Measurements from ENCODE around the gene PLA2G6. TPM values are rescaled to one million over a fixed set of nuclear protein-coding genes. Genes with fewer than 3 reads are reported as not detected.

The PLA2G6 gene
- total and polyA plus RNA-seq, 2 of the 4 experiments (the other 2 are of a cell fraction) = 6.1 to 10.3 TPM

- in situ Hi-C loops (cut with MboI; ENCODE audit: low sequenced_read_pairs) = no loop called here
Measured at GRCh38 chr22:38162881-38163843, 18.5 kb downstream of the PLA2G6 start.

More at GRCh38 chr22:38162881-38163843, 18.5 kb downstream of the PLA2G6 start:
- Histone ChIP-seq H4K91ac (ENCODE audit: insufficient read depth, low read depth, low read length) (no peak overlapping the region), H3K27ac (ENCODE audit: insufficient read depth, low read length) (no peak overlapping the region), H3K18ac (ENCODE audit: low read depth, low read length) (no peak overlapping the region), H3K56ac (ENCODE audit: extremely low read depth, insufficient read depth, low read length) (no peak overlapping the region), H4K5ac (ENCODE audit: low read depth, low read length) (no peak overlapping the region), H3K79me1 (ENCODE audit: low read depth in 1 of 2, low read length in 2 of 2) (no peaks in the 10 kb centered on the region), H2BK120ac (ENCODE audit: low read depth, low read length) (no peak overlapping the region), H3K4me2 (ENCODE audit: low read depth, low read length) (no peak overlapping the region), H4K8ac (ENCODE audit: low read depth in 2 of 2, low read length in 2 of 2) (no peak overlapping the region), H2AK5ac (ENCODE audit: low read depth, low read length) (no peak overlapping the region), H3K23ac (ENCODE audit: low read depth, low read length) (no peak overlapping the region), H2BK15ac (ENCODE audit: low read depth, low read length) (no peak overlapping the region), H3K4me3 (ENCODE audit: insufficient read depth, low read depth, low read length) (no peak overlapping the region), H3K4ac (ENCODE audit: low read depth, low read length) (no peak overlapping the region), H3K9ac (ENCODE audit: low read depth, low read length) (no peak overlapping the region), H2AK9ac (replicated peaks; ENCODE audit: low read depth, low read length, poor library complexity) (no peak overlapping the region), H3K36me3 (ENCODE audit: control insufficient read depth, insufficient read depth, low read length) (no peaks in the 10 kb centered on the region; the same call in 1 of the 2 replicates), H3K4me1 (ENCODE audit: control insufficient read depth, insufficient read depth, low read length) (peaks cover 4% of the 10 kb centered on the region; the same call in 1 of the 2 replicates), H3K9me3 (ENCODE audit: control insufficient read depth, insufficient read depth, low read length) (no peaks in the 10 kb centered on the region), H3K27me3 (ENCODE audit: control insufficient read depth, insufficient read depth, low read length) (no peaks in the 10 kb centered on the region), H3K9me1 (ENCODE audit: insufficient read depth, low read length) (peaks cover 4% of the 10 kb centered on the region; the same call in 1 of the 2 replicates), H2BK20ac (ENCODE audit: low read depth, low read length) (no peak overlapping the region), H2AFZ (replicated peaks; ENCODE audit: low read length, poor library complexity) (no peak overlapping the region), H4K20me1 (ENCODE audit: insufficient read depth, low read length) (no peaks in the 10 kb centered on the region), H3K14ac (replicated peaks; ENCODE audit: low read depth, low read length) (no peak overlapping the region), H2BK5ac (ENCODE audit: low read depth, low read length, poor library complexity, severe bottlenecking) (no peak overlapping the region)
- intact Hi-C loops (cut with micrococcal nuclease) (no loop called here), dilution Hi-C loops (cut with HindIII; ENCODE audit: low sequenced_read_pairs, unreplicated experiment) (no loop called here)
- BruUV-seq (replicated peaks) = no TSS peak
- DNase-seq = no peak
- 93% methylated on average over 4 of the region's 14 CpGs; no CpG with 5 or more reads in 1 of the 2 experiments for whole genome bisulfite sequencing, 2 experiments (ENCODE audit: extremely low coverage in 2 of 2, insufficient read length in 1 of 2)
- no peak for ATAC-seq (ENCODE audit: low read depth)
- ChIA-PET POLR2A (ENCODE audit: unreplicated experiment) (no interaction called here), CTCF (no interaction called here)
- TF ChIP-seq, protein P1, sequence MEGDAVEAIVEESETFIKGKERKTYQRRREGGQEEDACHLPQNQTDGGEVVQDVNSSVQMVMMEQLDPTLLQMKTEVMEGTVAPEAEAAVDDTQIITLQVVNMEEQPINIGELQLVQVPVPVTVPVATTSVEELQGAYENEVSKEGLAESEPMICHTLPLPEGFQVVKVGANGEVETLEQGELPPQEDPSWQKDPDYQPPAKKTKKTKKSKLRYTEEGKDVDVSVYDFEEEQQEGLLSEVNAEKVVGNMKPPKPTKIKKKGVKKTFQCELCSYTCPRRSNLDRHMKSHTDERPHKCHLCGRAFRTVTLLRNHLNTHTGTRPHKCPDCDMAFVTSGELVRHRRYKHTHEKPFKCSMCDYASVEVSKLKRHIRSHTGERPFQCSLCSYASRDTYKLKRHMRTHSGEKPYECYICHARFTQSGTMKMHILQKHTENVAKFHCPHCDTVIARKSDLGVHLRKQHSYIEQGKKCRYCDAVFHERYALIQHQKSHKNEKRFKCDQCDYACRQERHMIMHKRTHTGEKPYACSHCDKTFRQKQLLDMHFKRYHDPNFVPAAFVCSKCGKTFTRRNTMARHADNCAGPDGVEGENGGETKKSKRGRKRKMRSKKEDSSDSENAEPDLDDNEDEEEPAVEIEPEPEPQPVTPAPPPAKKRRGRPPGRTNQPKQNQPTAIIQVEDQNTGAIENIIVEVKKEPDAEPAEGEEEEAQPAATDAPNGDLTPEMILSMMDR (conservative IDR thresholded peaks at IDR 0.05; ENCODE audit: low read depth, low read length) = no peak
- no peak for TF ChIP-seq RFX5 (IDR thresholded peaks at IDR 0.05; ENCODE audit: low read depth, low read length)
- no peak for TF ChIP-seq RAD21 (IDR thresholded peaks at IDR 0.05; ENCODE audit: low read length)
- TF ChIP-seq, protein P2, sequence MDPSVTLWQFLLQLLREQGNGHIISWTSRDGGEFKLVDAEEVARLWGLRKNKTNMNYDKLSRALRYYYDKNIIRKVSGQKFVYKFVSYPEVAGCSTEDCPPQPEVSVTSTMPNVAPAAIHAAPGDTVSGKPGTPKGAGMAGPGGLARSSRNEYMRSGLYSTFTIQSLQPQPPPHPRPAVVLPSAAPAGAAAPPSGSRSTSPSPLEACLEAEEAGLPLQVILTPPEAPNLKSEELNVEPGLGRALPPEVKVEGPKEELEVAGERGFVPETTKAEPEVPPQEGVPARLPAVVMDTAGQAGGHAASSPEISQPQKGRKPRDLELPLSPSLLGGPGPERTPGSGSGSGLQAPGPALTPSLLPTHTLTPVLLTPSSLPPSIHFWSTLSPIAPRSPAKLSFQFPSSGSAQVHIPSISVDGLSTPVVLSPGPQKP (IDR thresholded peaks at IDR 0.05; ENCODE audit: borderline replicate concordance, low read depth, low read length) = no peak
- TF ChIP-seq BHLHE40 (IDR thresholded peaks at IDR 0.05; ENCODE audit: low read depth, low read length) = no peak
- TF ChIP-seq MXI1 (IDR thresholded peaks at IDR 0.05; ENCODE audit: borderline replicate concordance, low read depth, low read length) = no peak
- no peak for TF ChIP-seq MAZ (IDR thresholded peaks at IDR 0.05; ENCODE audit: borderline replicate concordance, low read depth, low read length)
- TF ChIP-seq SMC3 (IDR thresholded peaks at IDR 0.05; ENCODE audit: low read depth, low read length) = no peak
- no peak for TF ChIP-seq POLR2A (IDR thresholded peaks at IDR 0.05; ENCODE audit: low read depth, low read length)
- TF ChIP-seq, protein P3, sequence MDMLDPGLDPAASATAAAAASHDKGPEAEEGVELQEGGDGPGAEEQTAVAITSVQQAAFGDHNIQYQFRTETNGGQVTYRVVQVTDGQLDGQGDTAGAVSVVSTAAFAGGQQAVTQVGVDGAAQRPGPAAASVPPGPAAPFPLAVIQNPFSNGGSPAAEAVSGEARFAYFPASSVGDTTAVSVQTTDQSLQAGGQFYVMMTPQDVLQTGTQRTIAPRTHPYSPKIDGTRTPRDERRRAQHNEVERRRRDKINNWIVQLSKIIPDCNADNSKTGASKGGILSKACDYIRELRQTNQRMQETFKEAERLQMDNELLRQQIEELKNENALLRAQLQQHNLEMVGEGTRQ (IDR thresholded peaks at IDR 0.05; ENCODE audit: low read depth, low read length) = no peak
- TF ChIP-seq CHD1 (IDR thresholded peaks at IDR 0.05; ENCODE audit: low read depth, low read length) = no peak
- no peak for TF ChIP-seq NFE2L2 (IDR thresholded peaks at IDR 0.05; ENCODE audit: low read depth, low read length)

Data from IMR-90 (cell line).